Mucosa of descending colon (tissue), 3 donors: ENCODE measurements around the gene SOCS2. TPM values are rescaled to one million over a fixed set of nuclear protein-coding genes. Genes with fewer than 3 reads are reported as not detected.
A peak's percentile ranks its signal among the peaks of the same experiment; 100 is the strongest.

Source experiments
- ATAC-seq: fragments of 200-7000 bp; cut with Tn5 transposase; one replicate; pipeline ENCODE4 v1.9.1; 2020; ENCODE audit warnings: mild to moderate bottlenecking, moderate library complexity
- DNase-seq, 3 donors: peaks; one replicate each; pipeline ENCODE4 v3.0.0-alpha.2; 2020
- H3K36me3 ChIP-seq: fragments of 200-600 bp; one replicate; pipeline ENCODE4 v1.8.0; 2021; ENCODE audit warnings: low read depth, mild to moderate bottlenecking
- H3K4me1 ChIP-seq: fragments of 200-600 bp; one replicate; pipeline ENCODE4 v1.8.0; 2021; ENCODE audit warnings: low read depth, mild to moderate bottlenecking
- H3K4me3 ChIP-seq: fragments of 200-600 bp; one replicate; pipeline ENCODE4 v1.8.0; 2021; ENCODE audit warnings: mild to moderate bottlenecking
- H3K9me3 ChIP-seq: fragments of 200-600 bp; one replicate; pipeline ENCODE4 v1.8.0; 2021; ENCODE audit warnings: mild to moderate bottlenecking
- CTCF ChIP-seq: fragments of 200-600 bp; IDR thresholded peaks from one replicate; pipeline ENCODE4 v1.8.0; 2022; ENCODE audit warnings: antibody characterized with exemption, mild to moderate bottlenecking
- intact Hi-C, 2 donors: fragments of 100-400 bp; cut with DNase I in 1 of 2; cut with micrococcal nuclease in 1 of 2; formaldehyde crosslinking; loops; one replicate each; pipeline versions ENCODE4 v1.11.0 to v1.11.1; 2022; cut with DNase I, micrococcal nuclease
- long read RNA-seq, 2 donors: library from polyadenylated mRNA; unstranded; transcript quantifications; one replicate each; pipeline ENCODE4 v2.0.0, GENCODE V29; 2019 to 2021
- total RNA-seq, 3 donors: library from RNA; stranded (reverse); fragmentation: NEBNext Ultra II Directional in 2 of 3; extraction: Animal tissue kit (Norgen Biotek cat#: 25700) in 2 of 3; gene quantifications; one replicate each; pipeline versions ENCODE4 v1.2.1 to v1.2.4, GENCODE V29; 2021 to 2023
- donor health status: DM: no; HTN: no; CAD: no; lungs with moderate emphysema.
- donor health status: DM: no; HTN: no; CAD: no.
- donor health status: DM: no; HTN: yes; CAD: no.

SOCS2 gene
- total RNA-seq, result 10 to 100 TPM; 23.3 to 40.7 (median 27.6) TPM
- long read RNA-seq, donor 1, transcript SOCS2-206 (3 exons, 2,391 nt), result minor isoform, 6 of 30 reads
- long read RNA-seq, donor 1, transcript SOCS2-202 (3 exons, 1,065 nt), result major isoform, 8 of 30 reads
- long read RNA-seq, donor 1, partial matches to known transcripts, result 1 of 30 reads
- long read RNA-seq, donor 1, other reads (novel, unspliced or antisense), result 9 of 30 reads
- long read RNA-seq, donor 2, transcript SOCS2-206 (3 exons, 2,391 nt), result minor isoform, 5 of 20 reads
- long read RNA-seq, donor 2, transcript SOCS2-202 (3 exons, 1,065 nt), result major isoform, 7 of 20 reads
- long read RNA-seq, donor 2, partial matches to known transcripts, result 0 of 20 reads
- long read RNA-seq, donor 2, other reads (novel, unspliced or antisense), result 4 of 20 reads

DNA sequence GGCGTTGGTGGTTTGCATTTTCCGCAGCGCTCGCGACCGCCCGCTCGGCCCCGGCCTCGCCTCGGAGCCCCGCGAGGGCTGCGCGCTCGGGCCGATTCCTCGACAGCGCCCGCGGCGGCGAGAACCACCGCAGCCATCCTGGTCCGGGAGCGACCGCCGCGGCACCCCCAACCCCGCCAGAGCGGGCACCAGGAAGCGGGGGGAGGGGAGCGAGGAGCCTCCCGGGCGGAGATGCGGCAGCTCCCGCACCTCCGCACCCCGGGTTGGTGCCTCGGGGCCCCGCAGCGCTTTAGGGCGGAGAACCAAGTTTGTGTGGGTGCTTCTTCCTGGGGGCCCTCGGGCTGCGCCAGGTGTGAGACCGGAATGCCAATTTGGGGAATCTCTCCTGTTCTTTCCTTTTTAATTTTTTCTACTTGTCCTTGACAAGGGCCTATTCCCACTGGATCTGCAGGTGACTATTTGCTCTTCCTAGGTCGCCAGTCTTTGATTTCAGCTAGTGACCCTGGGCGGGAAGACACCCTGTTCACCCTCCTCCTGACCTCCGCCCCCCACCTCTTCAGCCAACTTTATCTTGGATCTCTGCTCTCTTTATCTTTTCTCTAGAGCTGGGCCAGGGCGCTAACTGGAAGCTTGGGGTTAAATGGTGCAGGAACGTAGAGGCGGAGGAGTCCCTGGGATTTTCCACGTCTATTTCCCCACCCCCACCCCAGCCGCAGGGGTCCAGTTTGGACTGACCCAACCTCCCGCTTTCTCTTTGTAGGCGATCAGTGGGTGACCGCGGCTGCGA is at the start of gene SOCS2:
Gene SOCS2, plus strand, starts transcription at position 751 of the 787 bp plus-strand sequence. CDS start 223 bp downstream, outside the sequence.
- ATAC-seq (peak; percentile 1), DNase-seq (peak; percentile 56 to 78 (median 69))
- Histone ChIP-seq H3K4me3 (peak within 1 kb of the TSS; percentile 56), H3K4me1 (peaks cover 6% of the 10 kb centered on the region), H3K9me3 (no peaks in the 10 kb centered on the region), H3K36me3 (no peaks in the 10 kb centered on the region)
- intact Hi-C loops, result loop anchor here (5.0 kb wide), 3 partner anchors 105 to 530 kb away; partner anchors contain the start of gene CRADD (in 1 of the 2)
- no peak for TF ChIP-seq CTCF

GRCh38 chr12:93524386-93525133 is 47.9 kb upstream of the SOCS2 start:
- ATAC-seq (no peak), DNase-seq (no peak)
- Histone ChIP-seq H3K4me3 (no peak overlapping the region), H3K9me3 (no peaks in the 10 kb centered on the region), H3K4me1 (no peaks in the 10 kb centered on the region), H3K36me3 (no peaks in the 10 kb centered on the region)
- TF ChIP-seq CTCF, result no peak
- intact Hi-C loops, result no loop called here

- no peak for TF ChIP-seq CTCF
- DNase-seq (no peak), ATAC-seq (no peak)
- H3K4me1 ChIP-seq, result no peaks in the 10 kb centered on the region
- H3K4me3 ChIP-seq, result no peak overlapping the region
- no peaks in the 10 kb centered on the region for H3K36me3 ChIP-seq
- no peaks in the 10 kb centered on the region for H3K9me3 ChIP-seq
- intact Hi-C loops, result no loop called here
Measured at GRCh38 chr12:93526786-93527428, 45.6 kb upstream of the SOCS2 start.

- Histone ChIP-seq H3K4me1 (no peaks in the 10 kb centered on the region), H3K36me3 (no peaks in the 10 kb centered on the region), H3K9me3 (no peaks in the 10 kb centered on the region), H3K4me3 (no peak overlapping the region)
- TF ChIP-seq CTCF, result no peak
- ATAC-seq, result no peak
- intact Hi-C loops, result no loop called here
- no peak for DNase-seq
Measured at GRCh38 chr12:93530358-93530757, 42.1 kb upstream of the SOCS2 start.

DNA sequence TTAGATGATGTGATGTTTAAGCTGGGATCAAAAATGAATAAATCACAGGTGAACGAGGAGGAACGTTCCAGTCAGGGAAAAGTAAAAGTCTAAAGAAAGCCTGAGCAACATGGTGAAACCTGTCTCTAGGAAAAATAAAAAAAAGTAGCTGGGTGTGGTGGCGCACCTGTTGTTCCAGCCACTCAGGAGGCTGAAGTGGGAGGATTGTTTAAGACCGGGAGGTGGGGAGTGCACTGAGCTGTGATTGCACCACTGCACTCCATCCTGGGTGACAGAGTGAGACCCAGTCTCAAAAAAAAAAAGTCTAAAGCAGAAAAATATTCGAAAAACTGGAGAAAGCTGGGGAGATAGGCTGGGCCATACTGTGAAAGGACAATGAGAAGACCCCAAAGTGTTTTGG is 39.2 kb upstream of the SOCS2 start:
- no peaks in the 10 kb centered on the region for H3K9me3 ChIP-seq
- no peak for ATAC-seq
- DNase-seq, result no peak
- no peaks in the 10 kb centered on the region for H3K36me3 ChIP-seq
- no peak for TF ChIP-seq CTCF
- H3K4me3 ChIP-seq, result no peak overlapping the region
- intact Hi-C loops, result no loop called here
- H3K4me1 ChIP-seq, result no peaks in the 10 kb centered on the region
